ENCODE measurements around the gene PTGS1.

The PTGS1 gene

GRCh38 chr9:122376796-122377195 lies 6.0 kb downstream of the PTGS1 start:
- DNase-seq: no peak

- peak; percentile 49 to 54 (median 52) for DNase-seq
Observed at GRCh38 chr9:122377241-122378164, 6.7 kb downstream of the PTGS1 start.

DNA sequence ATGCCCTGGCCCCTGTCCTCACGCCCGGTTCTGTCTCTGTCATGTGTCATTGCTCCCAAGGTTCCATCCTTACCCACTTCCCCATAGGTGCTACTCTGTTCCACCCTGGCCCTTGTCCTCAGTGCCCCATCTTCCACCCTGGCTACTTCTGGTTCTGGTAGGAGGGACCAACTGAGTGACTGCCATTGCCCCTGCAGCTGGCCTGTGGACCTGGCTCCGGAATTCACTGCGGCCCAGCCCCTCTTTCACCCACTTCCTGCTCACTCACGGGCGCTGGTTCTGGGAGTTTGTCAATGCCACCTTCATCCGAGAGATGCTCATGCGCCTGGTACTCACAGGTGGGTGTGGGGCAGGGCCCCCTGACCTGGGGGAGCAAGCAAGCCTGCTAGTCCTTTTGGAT lies 7.4 kb downstream of the PTGS1 start:
- no peak for DNase-seq

GRCh38 chr9:122379340-122379739 lies 8.5 kb downstream of the PTGS1 start:
- DNase-seq: no peak

DNA sequence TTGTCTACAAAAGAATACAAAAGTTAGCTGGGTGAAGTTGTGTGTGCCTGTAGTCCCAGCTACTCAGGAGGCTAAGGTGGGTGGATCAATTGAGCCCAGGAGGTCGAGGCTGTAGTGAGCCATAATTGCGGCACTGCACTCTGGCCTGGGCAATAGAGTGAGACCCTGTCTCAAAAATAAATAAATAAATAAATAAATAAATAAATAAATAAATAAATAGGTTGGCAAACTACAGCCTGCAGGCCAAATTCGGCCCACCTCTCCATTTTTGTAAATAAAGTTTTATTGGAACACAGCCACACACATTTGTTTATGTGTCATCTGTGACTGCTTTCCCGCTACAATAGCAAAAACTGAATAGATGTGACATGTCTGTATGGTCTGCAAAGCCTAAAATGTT lies 9.5 kb downstream of the PTGS1 start:
- no peak for DNase-seq

DNA sequence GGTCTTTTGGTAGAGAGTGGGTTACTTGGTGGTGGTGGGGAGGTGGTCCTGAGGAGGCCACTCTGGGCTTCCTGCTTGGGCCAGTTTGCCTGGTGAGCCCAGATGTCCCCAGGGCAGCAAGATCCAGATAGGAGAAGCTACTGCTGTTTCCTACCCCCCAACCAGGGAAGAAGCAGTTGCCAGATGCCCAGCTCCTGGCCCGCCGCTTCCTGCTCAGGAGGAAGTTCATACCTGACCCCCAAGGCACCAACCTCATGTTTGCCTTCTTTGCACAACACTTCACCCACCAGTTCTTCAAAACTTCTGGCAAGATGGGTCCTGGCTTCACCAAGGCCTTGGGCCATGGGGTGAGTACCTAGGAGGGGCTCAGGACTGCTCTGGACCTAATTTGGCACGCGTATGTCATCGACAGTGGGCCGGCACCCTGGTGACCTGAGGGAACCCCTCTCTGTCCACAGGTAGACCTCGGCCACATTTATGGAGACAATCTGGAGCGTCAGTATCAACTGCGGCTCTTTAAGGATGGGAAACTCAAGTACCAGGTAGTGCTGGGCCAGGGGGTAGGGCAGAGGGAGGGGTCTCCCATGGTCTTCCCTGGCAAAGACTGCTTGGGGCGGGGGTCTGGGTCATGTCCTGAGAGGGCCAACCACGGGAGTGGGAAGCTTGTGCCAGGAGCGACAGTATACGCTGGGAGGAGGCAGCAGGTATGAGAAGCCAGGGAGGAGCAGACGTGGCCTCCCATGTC lies 10.6 kb downstream of the PTGS1 start:
- DNase-seq: no peak

GRCh38 chr9:122382901-122383850 lies 12.4 kb downstream of the PTGS1 start:
- no peak for DNase-seq

DNA sequence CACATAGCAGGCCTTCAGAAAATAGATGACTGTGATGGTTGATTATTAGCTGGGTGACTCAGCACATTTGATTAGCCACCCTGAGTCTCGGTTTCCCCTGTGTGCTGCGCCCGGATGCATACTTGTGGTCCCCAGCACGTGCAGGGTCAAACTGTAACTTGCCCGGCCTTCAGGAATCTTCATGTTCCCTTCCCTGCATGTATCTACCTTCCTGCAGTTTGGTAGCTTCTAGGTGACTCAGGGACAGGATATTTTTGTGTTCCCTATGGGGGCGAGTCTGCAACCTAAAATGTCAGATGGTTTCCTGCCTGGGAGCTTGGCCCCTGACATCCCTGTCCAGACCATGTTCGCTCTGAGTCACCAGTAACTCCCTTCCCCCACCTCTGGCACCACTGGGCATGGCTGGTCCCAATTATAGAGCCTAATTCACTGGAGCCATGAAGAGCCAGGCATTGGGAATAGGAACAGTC lies 13.2 kb downstream of the PTGS1 start:
- no peak for DNase-seq

- no peak for DNase-seq
Observed at GRCh38 chr9:122386311-122386872, 15.6 kb downstream of the PTGS1 start.

DNA sequence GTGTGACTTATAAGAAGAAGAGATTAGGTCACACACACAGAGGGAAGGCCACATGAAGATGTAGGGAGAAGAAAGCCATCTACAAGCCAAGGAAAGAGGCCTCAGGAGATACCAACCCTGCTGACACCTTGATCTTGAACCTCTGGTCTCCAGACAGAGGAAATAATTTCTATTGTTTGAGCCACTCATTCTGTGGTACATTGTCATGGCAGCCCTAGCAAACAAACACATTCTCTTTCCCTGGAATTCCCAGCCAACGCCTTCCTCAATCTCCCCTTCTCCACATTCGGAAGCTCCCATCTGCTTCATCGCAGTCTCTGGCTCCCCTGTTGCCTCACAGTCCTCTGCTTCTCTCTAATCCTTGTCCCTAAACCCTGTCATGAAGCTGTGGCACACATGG lies 16.7 kb downstream of the PTGS1 start:
- DNase-seq: no peak

DNA sequence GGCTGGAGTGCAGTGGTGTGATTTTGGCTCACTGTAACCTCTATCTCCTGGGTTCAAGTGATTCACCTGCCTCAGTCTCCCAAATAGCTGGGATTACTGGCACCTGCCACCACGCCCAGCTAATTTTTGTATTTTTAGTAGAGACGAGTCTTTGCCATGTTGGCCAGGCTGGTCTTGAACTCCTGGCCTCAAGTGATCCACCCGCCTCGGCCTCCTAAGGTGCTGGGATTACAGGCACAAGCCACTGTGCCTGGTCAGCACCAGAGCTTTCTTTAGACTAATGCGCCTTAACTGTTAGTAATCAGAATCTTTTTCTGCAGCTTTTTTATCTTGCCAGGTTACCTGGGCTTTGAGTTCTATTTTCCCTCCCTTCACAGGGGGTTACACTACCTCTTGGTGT lies 18.4 kb downstream of the PTGS1 start:
- DNase-seq: no peak

- DNase-seq: peak; percentile 89 to 96 (median 94)
Observed at GRCh38 chr9:122389799-122390481, 19.1 kb downstream of the PTGS1 start.

DNA sequence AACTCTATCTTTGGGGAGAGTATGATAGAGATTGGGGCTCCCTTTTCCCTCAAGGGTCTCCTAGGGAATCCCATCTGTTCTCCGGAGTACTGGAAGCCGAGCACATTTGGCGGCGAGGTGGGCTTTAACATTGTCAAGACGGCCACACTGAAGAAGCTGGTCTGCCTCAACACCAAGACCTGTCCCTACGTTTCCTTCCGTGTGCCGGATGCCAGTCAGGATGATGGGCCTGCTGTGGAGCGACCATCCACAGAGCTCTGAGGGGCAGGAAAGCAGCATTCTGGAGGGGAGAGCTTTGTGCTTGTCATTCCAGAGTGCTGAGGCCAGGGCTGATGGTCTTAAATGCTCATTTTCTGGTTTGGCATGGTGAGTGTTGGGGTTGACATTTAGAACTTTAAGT lies 21.5 kb downstream of the PTGS1 start:
- no peak for DNase-seq

- no peak for DNase-seq
Observed at GRCh38 chr9:122392714-122393113, 21.9 kb downstream of the PTGS1 start.

DNA sequence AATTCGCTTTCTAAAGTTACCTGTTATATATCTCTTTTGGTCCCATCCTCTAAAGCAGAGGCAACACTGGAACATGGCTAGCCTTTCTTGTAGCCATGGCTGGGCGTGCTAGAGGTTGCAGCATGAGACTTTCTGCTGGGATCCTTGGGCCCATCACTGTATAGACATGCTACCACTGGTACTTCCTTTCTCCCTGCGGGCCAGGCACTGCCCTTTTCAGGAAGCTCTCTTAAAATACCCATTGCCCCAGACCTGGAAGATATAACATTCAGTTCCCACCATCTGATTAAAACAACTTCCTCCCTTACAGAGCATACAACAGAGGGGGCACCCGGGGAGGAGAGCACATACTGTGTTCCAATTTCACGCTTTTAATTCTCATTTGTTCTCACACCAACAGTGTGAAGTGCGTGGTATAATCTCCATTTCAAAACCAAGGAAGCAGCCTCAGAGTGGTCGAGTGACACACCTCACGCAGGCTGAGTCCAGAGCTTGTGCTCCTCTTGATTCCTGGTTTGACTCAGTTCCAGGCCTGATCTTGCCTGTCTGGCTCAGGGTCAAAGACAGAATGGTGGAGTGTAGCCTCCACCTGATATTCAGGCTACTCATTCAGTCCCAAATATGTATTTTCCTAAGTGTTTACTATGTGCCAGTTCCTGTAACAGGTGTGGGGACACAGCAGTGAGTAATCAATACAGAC lies 22.6 kb downstream of the PTGS1 start:
- peak in 1 of 3 donors; percentile 35 for DNase-seq

- peak; percentile 62 to 64 (median 63) for DNase-seq
Observed at GRCh38 chr9:122394265-122395125, 23.7 kb downstream of the PTGS1 start.

- no peak for DNase-seq
Observed at GRCh38 chr9:122396614-122397148, 25.9 kb downstream of the PTGS1 start.

DNA sequence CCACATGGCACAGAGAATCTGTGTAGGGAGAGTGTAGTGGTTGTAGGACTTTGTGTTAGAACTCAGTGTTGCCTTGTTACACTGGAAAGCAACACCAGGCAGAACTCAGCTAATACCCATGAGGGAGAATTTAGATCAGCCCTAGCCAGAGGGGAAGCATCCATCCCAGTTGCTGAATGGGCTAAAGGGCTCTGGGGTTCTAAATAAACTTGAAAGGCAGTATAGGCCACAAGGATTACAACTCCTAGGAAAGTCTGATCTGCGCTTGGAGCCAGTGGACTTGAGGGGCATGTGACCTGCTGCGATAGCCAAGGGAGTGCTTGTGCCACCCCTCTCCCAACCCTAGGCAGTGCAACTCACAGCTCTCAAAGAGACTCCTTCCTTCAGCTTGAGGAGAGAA lies 26.9 kb downstream of the PTGS1 start:
- DNase-seq: no peak

DNA sequence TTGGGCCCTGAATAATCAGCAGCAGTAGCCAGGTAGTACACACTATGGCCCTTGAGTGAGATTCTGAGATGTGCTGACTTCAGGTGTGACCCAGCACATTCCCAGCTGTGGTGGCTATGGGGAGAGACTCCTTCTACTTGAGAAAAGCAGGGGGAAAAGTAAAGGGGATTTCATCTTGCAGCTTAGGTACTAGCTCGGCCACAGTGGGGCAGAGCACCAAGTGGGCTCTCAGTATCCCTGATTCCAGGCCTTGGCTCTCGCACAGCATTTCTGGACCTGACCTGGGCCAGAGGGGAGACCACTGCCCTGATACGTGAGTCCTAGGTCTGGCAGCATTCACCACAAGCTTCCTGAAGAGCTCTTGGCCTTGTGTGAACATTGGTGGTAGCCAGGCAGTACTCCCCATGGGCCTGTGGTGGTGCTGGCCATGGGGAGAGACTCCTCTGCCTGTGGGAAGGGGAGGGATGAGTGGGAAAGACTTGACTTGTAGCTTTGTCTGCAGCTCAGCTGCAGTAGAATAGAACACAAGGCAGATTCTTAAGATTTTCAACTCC lies 27.6 kb downstream of the PTGS1 start:
- no peak for DNase-seq

Measured in suppressor macrophage treated with lipopolysaccharide for 1 hour (primary cell).